ENCODE measurements around the gene HNRNPF. TPM values are rescaled to one million over a fixed set of nuclear protein-coding genes. Genes with fewer than 3 reads are reported as not detected.

HNRNPF gene
- total and polyA plus RNA-seq, 2 of the 4 experiments (the other 2 are of a cell fraction) = 169 to 207 TPM

DNA sequence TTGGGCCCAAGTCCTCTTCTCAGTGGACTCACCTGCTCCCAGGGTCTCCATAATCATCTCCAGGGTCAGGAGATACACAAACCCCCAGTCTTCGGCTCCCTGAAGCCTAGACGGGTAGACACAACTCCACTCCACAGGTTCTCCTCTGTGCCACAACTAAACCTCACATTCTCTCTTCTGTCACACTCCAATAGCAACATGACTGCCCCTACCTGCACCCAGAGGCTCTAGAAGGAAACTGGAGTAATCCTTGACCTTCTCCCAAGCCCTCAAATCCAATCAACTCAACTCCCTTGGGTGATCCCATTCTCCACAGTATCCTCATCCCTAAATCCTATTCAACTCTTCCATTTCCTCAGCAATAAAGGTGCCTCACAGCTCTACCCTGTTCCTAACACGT lies 16.2 kb downstream of the HNRNPF start:
- dilution Hi-C loops (cut with HindIII; ENCODE audit: low sequenced_read_pairs, unreplicated experiment) (no loop called here), in situ Hi-C loops (cut with MboI; ENCODE audit: low sequenced_read_pairs) (no loop called here), intact Hi-C loops (cut with micrococcal nuclease) (no loop called here)
- CTCF ChIA-PET = no interaction called here
- Histone ChIP-seq H3K36me3 (ENCODE audit: control insufficient read depth, insufficient read depth, low read length) (peaks cover 47% of the 10 kb centered on the region), H3K79me1 (ENCODE audit: low read depth in 1 of 2, low read length in 2 of 2) (peaks cover 28 to 67% of the 10 kb centered on the region in 2 experiments), H2AFZ (replicated peaks; ENCODE audit: low read length, poor library complexity) (no peak overlapping the region), H3K27me3 (ENCODE audit: control insufficient read depth, insufficient read depth, low read length) (no peaks in the 10 kb centered on the region), H4K5ac (ENCODE audit: low read depth, low read length) (no peak overlapping the region), H3K23ac (ENCODE audit: low read depth, low read length) (peak overlapping the region; percentile 35; the same call in 1 of the 2 replicates), H2BK5ac (ENCODE audit: low read depth, low read length, poor library complexity, severe bottlenecking) (no peak overlapping the region), H3K9me3 (ENCODE audit: control insufficient read depth, insufficient read depth, low read length) (no peaks in the 10 kb centered on the region), H3K4me3 (ENCODE audit: insufficient read depth, low read depth, low read length) (no peak overlapping the region), H2BK20ac (ENCODE audit: low read depth, low read length) (no peak overlapping the region), H3K18ac (ENCODE audit: low read depth, low read length) (no peak overlapping the region), H4K91ac (ENCODE audit: insufficient read depth, low read depth, low read length) (no peak overlapping the region), H3K56ac (ENCODE audit: extremely low read depth, insufficient read depth, low read length) (no peak overlapping the region), H3K14ac (replicated peaks; ENCODE audit: low read depth, low read length) (no peak overlapping the region), H3K27ac (ENCODE audit: insufficient read depth, low read length) (no peak overlapping the region), H3K4me2 (ENCODE audit: low read depth, low read length) (no peak overlapping the region), H2AK5ac (ENCODE audit: low read depth, low read length) (no peak overlapping the region), H3K4me1 (ENCODE audit: control insufficient read depth, insufficient read depth, low read length) (peaks cover 2% of the 10 kb centered on the region; the same call in 1 of the 2 replicates), H4K8ac (ENCODE audit: low read depth in 2 of 2, low read length in 2 of 2) (no peak overlapping the region), H3K9ac (ENCODE audit: low read depth, low read length) (no peak overlapping the region), H3K9me1 (ENCODE audit: insufficient read depth, low read length) (peaks cover 3% of the 10 kb centered on the region; the same call in 1 of the 2 replicates), H2BK120ac (ENCODE audit: low read depth, low read length) (no peak overlapping the region), H2BK15ac (ENCODE audit: low read depth, low read length) (no peak overlapping the region), H2AK9ac (replicated peaks; ENCODE audit: low read depth, low read length, poor library complexity) (no peak overlapping the region), H3K4ac (ENCODE audit: low read depth, low read length) (no peak overlapping the region), H4K20me1 (ENCODE audit: insufficient read depth, low read length) (peaks cover 80% of the 10 kb centered on the region)
- WGBS, 2 experiments (ENCODE audit: extremely low coverage in 2 of 2, insufficient read length in 1 of 2) = 100% methylated on average over 1 of the region's 3 CpGs; no CpG with 5 or more reads in 1 of the 2 experiments
- BruUV-seq (replicated peaks) = no TSS peak
- POLR2A ChIA-PET (ENCODE audit: unreplicated experiment) = no interaction called here
- TF ChIP-seq MAZ (IDR thresholded peaks at IDR 0.05; ENCODE audit: borderline replicate concordance, low read depth, low read length) (no peak), MAFK (IDR thresholded peaks at IDR 0.05; ENCODE audit: low read depth, low read length) (no peak), BHLHE40 (IDR thresholded peaks at IDR 0.05; ENCODE audit: low read depth, low read length) (no peak), SMC3 (IDR thresholded peaks at IDR 0.05; ENCODE audit: low read depth, low read length) (no peak), CEBPB (IDR thresholded peaks at IDR 0.05; ENCODE audit: low read depth, low read length) (no peak), RFX5 (IDR thresholded peaks at IDR 0.05; ENCODE audit: low read depth, low read length) (no peak), MXI1 (IDR thresholded peaks at IDR 0.05; ENCODE audit: borderline replicate concordance, low read depth, low read length) (no peak), RAD21 (IDR thresholded peaks at IDR 0.05; ENCODE audit: low read length) (no peak), FOS (IDR thresholded peaks at IDR 0.05; ENCODE audit: low read depth, low read length) (no peak), RCOR1 (IDR thresholded peaks at IDR 0.05; ENCODE audit: insufficient replicate concordance, low read length) (no peak), POLR2A (IDR thresholded peaks at IDR 0.05; ENCODE audit: low read depth, low read length) (no peak), CHD1 (IDR thresholded peaks at IDR 0.05; ENCODE audit: low read depth, low read length) (no peak), NFE2L2 (IDR thresholded peaks at IDR 0.05; ENCODE audit: low read depth, low read length) (no peak)
- TF ChIP-seq, protein P1, sequence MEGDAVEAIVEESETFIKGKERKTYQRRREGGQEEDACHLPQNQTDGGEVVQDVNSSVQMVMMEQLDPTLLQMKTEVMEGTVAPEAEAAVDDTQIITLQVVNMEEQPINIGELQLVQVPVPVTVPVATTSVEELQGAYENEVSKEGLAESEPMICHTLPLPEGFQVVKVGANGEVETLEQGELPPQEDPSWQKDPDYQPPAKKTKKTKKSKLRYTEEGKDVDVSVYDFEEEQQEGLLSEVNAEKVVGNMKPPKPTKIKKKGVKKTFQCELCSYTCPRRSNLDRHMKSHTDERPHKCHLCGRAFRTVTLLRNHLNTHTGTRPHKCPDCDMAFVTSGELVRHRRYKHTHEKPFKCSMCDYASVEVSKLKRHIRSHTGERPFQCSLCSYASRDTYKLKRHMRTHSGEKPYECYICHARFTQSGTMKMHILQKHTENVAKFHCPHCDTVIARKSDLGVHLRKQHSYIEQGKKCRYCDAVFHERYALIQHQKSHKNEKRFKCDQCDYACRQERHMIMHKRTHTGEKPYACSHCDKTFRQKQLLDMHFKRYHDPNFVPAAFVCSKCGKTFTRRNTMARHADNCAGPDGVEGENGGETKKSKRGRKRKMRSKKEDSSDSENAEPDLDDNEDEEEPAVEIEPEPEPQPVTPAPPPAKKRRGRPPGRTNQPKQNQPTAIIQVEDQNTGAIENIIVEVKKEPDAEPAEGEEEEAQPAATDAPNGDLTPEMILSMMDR (conservative IDR thresholded peaks at IDR 0.05; ENCODE audit: low read depth, low read length) = no peak
- TF ChIP-seq, protein P2, sequence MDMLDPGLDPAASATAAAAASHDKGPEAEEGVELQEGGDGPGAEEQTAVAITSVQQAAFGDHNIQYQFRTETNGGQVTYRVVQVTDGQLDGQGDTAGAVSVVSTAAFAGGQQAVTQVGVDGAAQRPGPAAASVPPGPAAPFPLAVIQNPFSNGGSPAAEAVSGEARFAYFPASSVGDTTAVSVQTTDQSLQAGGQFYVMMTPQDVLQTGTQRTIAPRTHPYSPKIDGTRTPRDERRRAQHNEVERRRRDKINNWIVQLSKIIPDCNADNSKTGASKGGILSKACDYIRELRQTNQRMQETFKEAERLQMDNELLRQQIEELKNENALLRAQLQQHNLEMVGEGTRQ (IDR thresholded peaks at IDR 0.05; ENCODE audit: low read depth, low read length) = no peak
- TF ChIP-seq, protein P3, sequence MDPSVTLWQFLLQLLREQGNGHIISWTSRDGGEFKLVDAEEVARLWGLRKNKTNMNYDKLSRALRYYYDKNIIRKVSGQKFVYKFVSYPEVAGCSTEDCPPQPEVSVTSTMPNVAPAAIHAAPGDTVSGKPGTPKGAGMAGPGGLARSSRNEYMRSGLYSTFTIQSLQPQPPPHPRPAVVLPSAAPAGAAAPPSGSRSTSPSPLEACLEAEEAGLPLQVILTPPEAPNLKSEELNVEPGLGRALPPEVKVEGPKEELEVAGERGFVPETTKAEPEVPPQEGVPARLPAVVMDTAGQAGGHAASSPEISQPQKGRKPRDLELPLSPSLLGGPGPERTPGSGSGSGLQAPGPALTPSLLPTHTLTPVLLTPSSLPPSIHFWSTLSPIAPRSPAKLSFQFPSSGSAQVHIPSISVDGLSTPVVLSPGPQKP (IDR thresholded peaks at IDR 0.05; ENCODE audit: borderline replicate concordance, low read depth, low read length) = no peak
- DNase-seq (no peak), ATAC-seq (ENCODE audit: low read depth) (no peak)
